ENCODE data around the gene C2CD3.

C2CD3 gene

GRCh38 chr11:74015919-74016684 is 154.7 kb downstream of the C2CD3 start:
- no peak for DNase-seq

GRCh38 chr11:74014880-74015279 is 155.9 kb downstream of the C2CD3 start:
- no peak for DNase-seq

GRCh38 chr11:74013141-74013540 is 157.7 kb downstream of the C2CD3 start:
- no peak for DNase-seq

DNA sequence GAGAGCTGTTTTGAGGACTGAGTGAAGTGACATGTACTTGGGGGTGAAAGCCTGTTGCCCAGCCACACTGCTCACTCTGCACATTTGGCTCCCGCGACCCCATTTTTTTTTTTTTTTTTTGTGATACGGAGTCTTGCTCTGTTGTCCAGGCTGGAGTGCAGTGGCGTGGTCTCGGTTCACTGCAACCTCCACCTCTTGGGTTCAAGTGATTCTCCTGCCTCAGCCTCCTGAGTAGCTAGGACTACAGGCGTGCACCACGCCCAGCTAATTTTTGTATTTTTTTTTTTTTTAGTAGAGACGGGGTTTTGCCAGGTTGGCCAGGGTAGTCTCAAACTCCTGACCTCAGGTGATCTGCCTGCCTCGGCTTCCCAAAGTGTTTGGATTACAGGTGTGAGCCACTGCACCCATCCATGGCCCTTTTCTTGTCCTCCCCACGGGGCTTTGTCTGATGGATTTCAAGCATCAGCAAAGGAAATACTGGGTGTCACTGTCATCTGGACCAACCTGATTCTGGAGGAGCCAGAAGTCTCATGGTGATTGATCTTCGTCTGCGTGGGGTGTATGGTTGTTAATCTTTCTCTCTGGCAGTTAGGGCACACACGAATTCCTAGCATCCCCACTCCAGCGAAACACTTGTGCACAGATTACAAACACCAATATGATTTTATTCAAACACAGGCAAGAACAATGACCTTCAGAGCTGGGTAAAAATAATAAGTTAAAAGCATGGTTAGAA is 158.6 kb downstream of the C2CD3 start:
- no peak for DNase-seq

GRCh38 chr11:74011360-74012073 is 159.3 kb downstream of the C2CD3 start:
- DNase-seq = peak; percentile 7

- DNase-seq = no peak
Measured at GRCh38 chr11:74010306-74011300, 160.2 kb downstream of the C2CD3 start.

DNA sequence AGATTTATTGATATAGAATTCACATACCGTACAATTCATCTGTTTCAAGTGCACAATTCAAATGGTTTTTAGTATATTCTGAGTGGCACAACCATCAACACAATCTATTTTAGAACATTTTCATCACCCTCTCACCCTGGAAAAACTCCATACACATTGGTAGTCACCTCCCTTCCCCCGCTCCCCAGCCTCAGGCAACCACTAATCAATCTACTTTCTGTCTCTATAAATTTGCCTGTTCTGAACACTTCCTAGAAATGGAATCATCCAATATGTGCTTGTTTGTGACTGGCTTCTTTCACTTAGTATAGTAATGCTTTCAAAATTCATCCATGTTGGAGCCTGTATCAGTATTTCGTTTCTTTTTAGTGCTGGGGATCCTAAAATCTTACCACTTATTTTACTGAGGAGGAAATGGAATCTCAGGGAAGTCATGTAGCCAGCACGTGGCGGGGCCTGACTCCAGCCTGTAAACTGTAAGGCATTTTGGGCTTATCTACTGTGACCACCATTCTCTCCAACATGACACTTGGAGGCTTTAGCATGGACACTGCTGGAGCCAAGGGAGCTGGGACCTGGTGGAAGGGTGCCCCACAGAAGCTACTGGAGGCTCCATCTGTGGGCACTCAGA is 161.0 kb downstream of the C2CD3 start:
- DNase-seq = no peak

- no peak for DNase-seq
Measured at GRCh38 chr11:74009230-74009547, 161.6 kb downstream of the C2CD3 start.

GRCh38 chr11:74008373-74009229 is 162.2 kb downstream of the C2CD3 start, which contains the start of gene UCP3:
Gene UCP3, minus strand, starts transcription at chr11:74009085. Its CDS starts 2,043 bp downstream, at chr11:74007042.
- DNase-seq = no peak

DNA sequence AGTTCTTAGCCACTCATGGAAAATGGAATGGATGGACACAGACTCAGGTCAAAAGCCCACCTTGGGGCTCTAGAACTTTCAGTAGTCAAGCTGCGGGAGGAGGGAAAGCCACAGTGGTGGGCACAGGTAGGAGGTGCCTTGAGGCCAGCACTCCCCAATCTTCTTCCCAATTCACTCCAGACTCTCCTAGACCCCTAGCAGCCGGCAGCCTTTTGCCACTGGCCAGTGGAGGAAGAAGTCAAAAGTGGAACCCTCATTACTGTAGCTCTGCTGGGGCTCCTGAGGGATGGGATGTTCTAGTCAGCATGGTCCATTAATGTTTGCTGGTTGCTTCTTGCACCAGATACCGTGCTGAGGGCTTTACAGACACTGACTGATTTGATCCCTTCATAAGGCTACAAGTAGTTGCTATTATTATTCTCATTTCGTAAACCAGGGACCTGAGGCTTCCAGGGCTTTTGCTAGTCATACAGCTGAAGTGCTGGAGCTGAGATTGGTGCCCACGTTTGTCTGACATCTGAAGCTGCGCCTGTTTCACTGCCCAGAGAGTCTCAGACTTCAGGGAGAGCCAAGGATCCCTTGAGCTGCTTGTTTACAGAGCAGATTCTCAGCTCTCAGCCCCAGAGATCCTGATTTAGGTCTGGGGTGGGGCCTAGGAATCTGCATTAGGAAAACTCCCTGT is 163.0 kb downstream of the C2CD3 start:
- no peak for DNase-seq

- no peak for DNase-seq
Measured at GRCh38 chr11:74006743-74007304, 164.0 kb downstream of the C2CD3 start.

DNA sequence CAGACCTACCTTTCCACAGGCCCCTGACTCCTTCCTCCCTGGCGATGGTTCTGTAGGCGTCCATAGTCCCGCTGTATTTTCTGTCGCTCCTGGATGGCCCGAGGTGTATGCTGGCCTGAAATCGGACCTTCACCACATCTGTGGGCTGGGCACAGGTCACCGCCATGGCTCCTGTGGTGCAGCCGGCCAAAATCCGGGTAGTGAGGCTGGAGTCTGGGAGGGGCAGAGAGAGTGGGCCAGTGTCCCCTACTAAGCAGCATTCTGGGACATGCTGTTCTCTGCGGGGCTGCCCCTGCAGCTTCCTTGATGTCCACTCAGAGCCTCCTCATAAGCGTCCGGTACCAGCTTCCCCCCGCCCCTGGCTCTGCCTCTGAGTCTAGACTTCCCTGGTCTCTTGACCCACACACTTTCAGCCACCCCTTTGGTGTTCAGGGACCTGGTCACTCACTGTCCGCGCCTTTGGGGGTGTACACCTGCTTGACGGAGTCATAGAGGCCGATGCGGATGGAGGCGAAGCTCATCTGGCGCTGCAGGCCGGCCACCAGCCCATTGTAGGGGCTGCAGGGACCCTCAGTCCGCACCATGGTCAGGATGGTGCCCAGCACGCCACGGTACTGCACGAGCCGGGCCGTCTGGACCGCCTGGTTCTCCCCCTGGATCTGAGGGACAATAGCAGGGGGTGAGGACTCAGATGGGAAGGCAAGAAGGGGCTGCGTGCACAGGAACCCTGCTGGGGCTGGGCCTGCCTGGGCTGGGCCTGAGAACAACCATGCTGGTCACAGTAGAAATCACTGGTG is 164.9 kb downstream of the C2CD3 start:
- DNase-seq = no peak

- DNase-seq = no peak
Measured at GRCh38 chr11:74004759-74005615, 165.8 kb downstream of the C2CD3 start.

DNA sequence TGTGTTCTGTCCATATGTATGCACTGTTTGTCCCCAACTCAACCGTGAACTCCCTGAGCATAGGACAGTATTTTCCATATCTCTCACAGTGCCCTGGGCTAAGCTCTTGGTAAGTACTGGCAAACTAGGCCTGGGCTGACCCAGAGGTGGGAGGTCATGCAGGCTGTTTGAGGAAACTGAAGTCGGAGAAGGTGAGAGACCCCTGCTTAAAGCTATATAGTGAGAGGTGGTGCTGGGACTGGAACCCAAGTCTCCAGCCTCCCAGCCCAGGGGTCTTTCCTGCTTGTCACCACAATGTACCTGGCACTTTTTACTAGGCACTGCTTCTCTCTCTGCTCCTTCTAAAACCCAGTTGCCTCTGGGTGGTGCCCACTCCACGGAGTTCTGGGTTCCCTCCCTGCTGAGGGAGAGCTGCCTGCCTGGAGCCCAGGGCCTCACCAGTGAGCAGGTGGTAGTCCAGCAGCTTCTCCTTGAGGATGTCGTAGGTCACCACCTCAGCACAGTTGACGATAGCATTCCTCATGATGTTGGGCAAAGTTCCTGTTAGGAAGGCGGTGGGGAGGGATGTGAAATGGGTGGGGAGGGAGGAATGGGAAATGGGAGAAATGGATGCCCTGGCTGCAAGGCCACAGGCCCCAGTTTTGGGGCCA is 166.6 kb downstream of the C2CD3 start:
- DNase-seq = no peak

- DNase-seq = no peak
Measured at GRCh38 chr11:74002832-74003231, 168.0 kb downstream of the C2CD3 start.

DNA sequence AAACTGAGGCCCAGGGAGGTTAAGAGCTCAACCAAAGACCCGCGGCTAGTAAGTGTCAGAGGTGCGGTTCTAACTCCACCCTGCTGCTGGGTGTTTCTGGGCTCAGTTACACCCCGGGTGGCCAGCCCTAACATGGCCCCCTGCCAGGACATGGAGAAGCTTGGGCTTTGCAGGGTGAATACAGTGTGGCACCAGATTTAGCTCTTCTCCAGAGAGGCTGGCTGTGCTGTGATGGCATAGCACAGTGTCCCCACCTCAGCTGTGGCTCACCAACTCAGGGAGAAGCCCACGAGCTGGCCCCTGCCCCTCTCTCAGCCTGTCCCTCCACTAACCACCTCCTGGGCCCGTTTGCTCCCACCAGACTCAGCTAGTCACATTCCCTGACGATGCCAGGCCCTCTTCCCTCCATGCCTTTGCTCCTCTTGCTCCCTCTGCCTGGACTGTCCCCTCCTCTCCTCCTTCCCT is 168.9 kb downstream of the C2CD3 start:
- no peak for DNase-seq

DNA sequence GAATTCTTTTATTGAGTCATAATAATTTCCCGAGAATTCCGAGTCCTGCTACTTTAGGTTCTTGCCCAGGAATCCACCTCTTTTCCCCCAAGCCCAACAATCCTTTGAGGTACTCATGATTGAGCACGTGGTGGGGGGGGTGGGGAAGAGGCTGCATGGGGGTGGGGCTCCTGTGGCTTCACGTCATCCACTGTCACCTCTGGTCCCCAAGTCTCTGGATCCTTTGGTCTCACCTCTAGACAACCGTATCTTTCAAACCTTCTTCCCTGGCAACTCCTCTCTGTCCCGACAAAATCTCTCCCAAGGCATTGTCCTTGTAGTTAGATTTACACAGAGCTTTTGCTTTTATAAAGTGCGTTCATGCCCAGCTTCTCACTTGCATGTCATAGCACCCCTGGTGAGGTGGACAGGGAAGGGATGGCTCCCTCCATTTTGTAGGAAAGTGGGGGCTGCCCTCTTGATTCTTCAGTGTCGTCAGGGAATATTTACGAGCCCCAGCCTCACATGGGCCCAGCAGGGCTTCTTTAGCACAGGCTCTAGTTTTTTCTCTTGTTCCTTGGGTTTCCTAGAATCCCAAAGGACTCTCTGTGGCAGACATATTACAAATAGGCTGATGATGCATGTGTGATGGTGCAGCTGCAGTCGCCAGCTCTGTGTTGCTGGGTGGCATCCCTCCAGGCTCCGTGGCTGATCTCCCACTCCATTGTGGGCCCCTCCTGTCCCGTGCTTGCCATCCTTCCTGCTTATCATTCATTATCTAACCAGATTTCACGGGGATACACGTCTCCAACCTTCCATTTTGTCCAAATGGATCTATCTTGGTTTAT is 170.3 kb downstream of the C2CD3 start:
- no peak for DNase-seq

All from fibroblast of upper back skin (primary cell).